HG03432 (cell line): ENCODE results near the gene SOX6.
"Not testable (repeated sequence)": the region's sequence is repeated elsewhere in the genome, so short reads cannot be mapped to it uniquely, and the experiment has no call there.

Source experiments
- ATAC-seq: cut with Tn5 transposase; IDR thresholded peaks from one replicate; pipeline ENCODE4 v1.9.1; 2021; ENCODE audit warnings: mild to moderate bottlenecking, moderate library complexity; ENCODE audit not compliant: unreplicated experiment

Gene SOX6

GRCh38 chr11:16356057-16356760, at the start of gene SOX6:
Gene SOX6, minus strand, starts transcription at chr11:16356546. Its CDS starts 15,298 bp downstream, at chr11:16341248.
- ATAC-seq, result no peak

- ATAC-seq, result no peak
Observed at GRCh38 chr11:16404781-16405285, 48.5 kb upstream of the SOX6 start.

GRCh38 chr11:16403851-16404250, 47.5 kb upstream of the SOX6 start:
- no peak for ATAC-seq

GRCh38 chr11:16403448-16403803, 47.1 kb upstream of the SOX6 start:
- ATAC-seq, result no peak

GRCh38 chr11:16402654-16403447, 46.5 kb upstream of the SOX6 start:
- no peak for ATAC-seq

- no peak for ATAC-seq
Observed at GRCh38 chr11:16397390-16397789, 41.0 kb upstream of the SOX6 start.

- ATAC-seq, result no peak
Observed at GRCh38 chr11:16395601-16396000, 39.3 kb upstream of the SOX6 start.

GRCh38 chr11:16394947-16395346, 38.6 kb upstream of the SOX6 start:
- no peak for ATAC-seq

GRCh38 chr11:16393340-16393739, 37.0 kb upstream of the SOX6 start:
- no peak for ATAC-seq

GRCh38 chr11:16392616-16393015, 36.3 kb upstream of the SOX6 start:
- no peak for ATAC-seq

- not testable (repeated sequence) for ATAC-seq
Observed at GRCh38 chr11:16390826-16391225, 34.5 kb upstream of the SOX6 start.

GRCh38 chr11:16385099-16385498, 28.8 kb upstream of the SOX6 start:
- no peak for ATAC-seq

GRCh38 chr11:16382638-16383380, 26.5 kb upstream of the SOX6 start:
- no peak for ATAC-seq

- ATAC-seq, result no peak
Observed at GRCh38 chr11:16382186-16382585, 25.8 kb upstream of the SOX6 start.

- ATAC-seq, result no peak
Observed at GRCh38 chr11:16380941-16381568, 24.7 kb upstream of the SOX6 start.

- no peak for ATAC-seq
Observed at GRCh38 chr11:16378906-16379305, 22.6 kb upstream of the SOX6 start.

- ATAC-seq, result no peak
Observed at GRCh38 chr11:16377746-16378145, 21.4 kb upstream of the SOX6 start.

- ATAC-seq, result not testable (repeated sequence)
Observed at GRCh38 chr11:16375664-16376063, 19.3 kb upstream of the SOX6 start.

- no peak for ATAC-seq
Observed at GRCh38 chr11:16373768-16374167, 17.4 kb upstream of the SOX6 start.

- ATAC-seq, result no peak
Observed at GRCh38 chr11:16372355-16372754, 16.0 kb upstream of the SOX6 start.

- ATAC-seq, result peak; percentile 63
Observed at GRCh38 chr11:16367252-16367651, 10.9 kb upstream of the SOX6 start.
